ENCODE measurements around the gene VEGFC. TPM values are rescaled to one million over a fixed set of nuclear protein-coding genes. Genes with fewer than 3 reads are reported as not detected.

Gene VEGFC
- total RNA-seq, 2 donors from 2014 or later: 1.1 to 3.5 TPM

DNA sequence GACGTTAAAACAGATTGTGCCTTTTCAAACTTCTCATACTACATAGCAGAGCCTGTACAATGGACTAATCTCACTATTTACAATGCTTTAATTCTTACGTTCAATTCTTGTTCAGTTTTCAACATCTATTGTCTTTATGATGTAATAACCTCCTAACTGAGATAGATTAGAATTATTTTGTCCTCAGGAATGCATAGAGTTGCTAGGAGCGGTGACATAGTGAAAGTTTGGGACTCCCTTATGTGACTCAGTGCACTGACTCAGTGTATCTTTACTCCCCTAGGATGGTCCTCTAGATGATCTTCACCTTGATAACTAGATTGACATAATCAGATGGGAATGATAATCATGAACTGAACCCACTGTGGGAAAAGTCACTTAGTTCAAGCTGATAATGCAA, 151.5 kb downstream of the VEGFC start:
- Histone ChIP-seq H3K36me3 (no peaks in the 10 kb centered on the region), H3K27ac (no peak overlapping the region), H3K4me3 (no peak overlapping the region), H3K27me3 (no peaks in the 10 kb centered on the region), H3K9ac (ENCODE audit: low read depth in 2 of 2, low read length in 2 of 2) (no peak overlapping the region), H3K9me3 (no peaks in the 10 kb centered on the region), H3K4me1 (no peaks in the 10 kb centered on the region)
- intact Hi-C loops (cut with DNase I): no loop called here
- no peak for DNase-seq
- TF ChIP-seq, protein P1, sequence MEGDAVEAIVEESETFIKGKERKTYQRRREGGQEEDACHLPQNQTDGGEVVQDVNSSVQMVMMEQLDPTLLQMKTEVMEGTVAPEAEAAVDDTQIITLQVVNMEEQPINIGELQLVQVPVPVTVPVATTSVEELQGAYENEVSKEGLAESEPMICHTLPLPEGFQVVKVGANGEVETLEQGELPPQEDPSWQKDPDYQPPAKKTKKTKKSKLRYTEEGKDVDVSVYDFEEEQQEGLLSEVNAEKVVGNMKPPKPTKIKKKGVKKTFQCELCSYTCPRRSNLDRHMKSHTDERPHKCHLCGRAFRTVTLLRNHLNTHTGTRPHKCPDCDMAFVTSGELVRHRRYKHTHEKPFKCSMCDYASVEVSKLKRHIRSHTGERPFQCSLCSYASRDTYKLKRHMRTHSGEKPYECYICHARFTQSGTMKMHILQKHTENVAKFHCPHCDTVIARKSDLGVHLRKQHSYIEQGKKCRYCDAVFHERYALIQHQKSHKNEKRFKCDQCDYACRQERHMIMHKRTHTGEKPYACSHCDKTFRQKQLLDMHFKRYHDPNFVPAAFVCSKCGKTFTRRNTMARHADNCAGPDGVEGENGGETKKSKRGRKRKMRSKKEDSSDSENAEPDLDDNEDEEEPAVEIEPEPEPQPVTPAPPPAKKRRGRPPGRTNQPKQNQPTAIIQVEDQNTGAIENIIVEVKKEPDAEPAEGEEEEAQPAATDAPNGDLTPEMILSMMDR (IDR thresholded peaks at IDR 0.05): no peak

DNA sequence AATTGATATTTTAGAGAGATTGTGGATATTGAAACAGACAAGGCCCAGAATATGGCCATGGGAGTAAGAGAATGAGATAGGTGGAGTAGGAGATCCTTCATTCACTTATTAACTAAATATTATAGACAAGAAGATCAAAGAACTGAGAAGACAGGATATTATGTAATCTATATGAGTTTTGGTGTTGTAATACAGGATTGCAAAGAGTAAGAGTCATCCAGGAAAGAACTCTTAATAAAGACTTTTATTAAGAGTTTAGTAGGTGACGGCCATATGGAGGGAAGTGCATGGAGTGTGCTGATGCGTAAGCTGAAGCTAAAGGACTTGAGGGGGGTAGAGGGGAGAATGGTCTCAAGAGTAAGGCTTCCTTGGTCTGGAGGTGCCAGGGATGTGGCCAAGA, 153.7 kb downstream of the VEGFC start:
- H3K9ac ChIP-seq (ENCODE audit: low read depth in 2 of 2, low read length in 2 of 2): no peak overlapping the region
- TF ChIP-seq, protein P1 (IDR thresholded peaks at IDR 0.05): no peak
- H3K27me3 ChIP-seq: no peaks in the 10 kb centered on the region

DNA sequence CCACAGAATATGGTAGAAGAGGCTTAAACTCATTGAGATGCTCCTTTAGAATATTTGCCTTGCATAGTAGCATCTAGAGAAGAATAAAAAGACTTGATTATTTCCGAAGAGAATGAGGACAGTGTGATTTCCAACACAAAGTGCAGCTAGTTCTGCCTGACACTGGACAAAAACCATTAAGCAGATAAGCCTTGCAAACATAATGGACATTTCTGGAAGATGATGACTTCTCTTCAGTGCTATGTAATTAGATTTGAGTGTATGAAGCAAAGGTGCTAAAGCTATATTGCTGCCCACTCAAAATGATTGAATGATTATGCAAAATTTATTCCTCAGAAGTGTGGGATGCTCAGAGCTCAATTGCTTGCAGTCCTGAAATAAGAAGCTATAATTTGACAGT, 156.4 kb downstream of the VEGFC start:
- intact Hi-C loops (cut with DNase I): no loop called here
- Histone ChIP-seq H3K27ac (no peak overlapping the region), H3K36me3 (no peaks in the 10 kb centered on the region), H3K9me3 (no peaks in the 10 kb centered on the region), H3K9ac (ENCODE audit: low read depth in 2 of 2, low read length in 2 of 2) (no peak overlapping the region), H3K4me1 (no peaks in the 10 kb centered on the region), H3K4me3 (no peak overlapping the region), H3K27me3 (no peaks in the 10 kb centered on the region)
- TF ChIP-seq, protein P1 (IDR thresholded peaks at IDR 0.05): no peak
- no peak for DNase-seq

More for the DNA sequence above, 153.7 kb downstream of the VEGFC start:
- Histone ChIP-seq H3K36me3 (no peaks in the 10 kb centered on the region), H3K4me3 (no peak overlapping the region), H3K9me3 (no peaks in the 10 kb centered on the region), H3K4me1 (no peaks in the 10 kb centered on the region), H3K27ac (no peak overlapping the region)
- intact Hi-C loops (cut with DNase I): no loop called here
- no peak for DNase-seq

DNA sequence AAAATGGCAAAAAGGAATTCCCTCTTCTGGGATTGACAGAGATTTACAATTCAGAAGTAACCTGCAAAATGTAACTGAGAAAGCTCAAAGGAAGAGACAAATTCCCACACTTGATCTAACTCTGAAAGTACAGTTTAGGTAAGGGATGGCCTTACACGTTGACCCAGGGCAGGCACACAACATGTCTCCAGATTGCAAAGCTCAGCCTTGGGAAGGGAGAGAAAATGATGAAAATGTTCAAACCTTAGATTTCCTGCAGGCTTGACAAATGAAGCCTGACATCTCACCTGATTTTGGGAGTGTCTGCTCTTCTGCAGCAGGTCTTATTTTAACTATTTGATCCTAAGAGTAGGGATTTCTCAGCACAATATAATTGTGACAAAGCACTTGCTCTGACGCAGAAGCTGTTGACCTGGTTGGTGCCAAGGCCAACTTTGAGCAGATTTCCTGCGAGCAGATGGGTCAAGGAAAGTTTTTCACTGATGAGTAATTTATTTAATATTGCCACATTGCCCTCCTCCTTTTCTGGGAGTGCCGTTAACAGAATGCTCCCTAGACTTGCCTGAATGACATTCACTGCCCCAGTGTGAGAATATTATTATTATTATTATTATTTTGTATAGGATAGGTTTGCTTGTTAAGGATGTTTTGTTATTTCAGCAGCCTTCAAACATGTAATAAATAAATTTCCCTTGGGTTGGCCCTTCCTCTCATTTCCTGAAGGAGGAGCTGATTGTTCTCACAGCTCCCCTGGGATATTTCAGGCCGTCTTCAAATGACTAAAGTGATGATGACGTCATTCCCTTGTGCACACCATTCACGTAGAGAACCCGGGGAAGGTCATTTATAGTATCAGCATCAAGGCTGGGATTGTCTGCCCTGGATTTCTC, 157.1 kb downstream of the VEGFC start:
- H3K27ac ChIP-seq: no peak overlapping the region
- H3K4me3 ChIP-seq: no peak overlapping the region
- H3K9me3 ChIP-seq: no peaks in the 10 kb centered on the region
- intact Hi-C loops (cut with DNase I): no loop called here
- no peaks in the 10 kb centered on the region for H3K36me3 ChIP-seq
- no peak for DNase-seq
- no peak overlapping the region for H3K9ac ChIP-seq (ENCODE audit: low read depth in 2 of 2, low read length in 2 of 2)
- no peaks in the 10 kb centered on the region for H3K4me1 ChIP-seq
- TF ChIP-seq, protein P1 (IDR thresholded peaks at IDR 0.05): no peak
- no peaks in the 10 kb centered on the region for H3K27me3 ChIP-seq
